CD4-positive, alpha-beta memory T cell (primary cell): ENCODE measurements around the gene PRRC2B. TPM values are rescaled to one million over a fixed set of nuclear protein-coding genes. Genes with fewer than 3 reads are reported as not detected.

ENCODE experiments used
- CTCF ChIA-PET: fragments of 350-600 bp; sonication (Branson Sonifier 250); formaldehyde crosslinking; loops from one replicate; lab custom pipeline; 2021; ENCODE audit warnings: inconsistent platforms; ENCODE audit not compliant: partially characterized antibody; lab: Charles Lee
- POLR2A ChIA-PET: fragments of 350-600 bp; sonication (Branson Sonifier 250); formaldehyde crosslinking; loops from one replicate; lab custom pipeline; 2021; ENCODE audit not compliant: partially characterized antibody; lab: Charles Lee
- DNase-seq, 5 donors: peaks; one replicate each; pipeline versions ENCODE4 v3.0.0 to v3.0.0-alpha.2; 2020 to 2022; ENCODE audit warnings: mixed read lengths in 1 of 5
- H3K27ac ChIP-seq: one replicate; pipeline ENCODE4 v1.7.0; 2013; ENCODE audit warnings: low read depth, low read length
- H3K27me3 ChIP-seq: 2 replicates; pipeline ENCODE4 v1.7.0; 2013; ENCODE audit warnings: mild to moderate bottlenecking, low read length, moderate library complexity; ENCODE audit not compliant: insufficient read depth
- H3K36me3 ChIP-seq: 2 replicates; pipeline ENCODE4 v1.7.0; 2013; ENCODE audit warnings: mild to moderate bottlenecking, low read length, moderate library complexity; ENCODE audit not compliant: insufficient read depth
- H3K4me1 ChIP-seq: 2 replicates; pipeline ENCODE4 v1.7.0; 2013; ENCODE audit warnings: mild to moderate bottlenecking, low read length, moderate library complexity; ENCODE audit not compliant: insufficient read depth
- H3K4me3 ChIP-seq, 2 donors: one replicate each; pipeline ENCODE4 v1.7.0; 2013; ENCODE audit warnings: low read length in 2 of 2, mild to moderate bottlenecking in 1 of 2
- H3K9me3 ChIP-seq, 2 donors: one replicate each; pipeline ENCODE4 v1.7.0; 2013; ENCODE audit warnings: low read length in 2 of 2, control low read depth in 1 of 2; ENCODE audit not compliant: control insufficient read depth in 1 of 2
- H3K27ac Mint-ChIP-seq, 7 donors: one replicate each; pipeline ENCODE4 v1.8.0; 2020 to 2021; ENCODE audit warnings: mixed read lengths in 7 of 7, mild to moderate bottlenecking in 6 of 7, inconsistent platforms in 3 of 7, moderate library complexity in 3 of 7
- H3K27me3 Mint-ChIP-seq, 2 donors: one replicate each; pipeline ENCODE4 v1.8.0; 2020 to 2021; ENCODE audit warnings: mixed read lengths in 2 of 2
- H3K36me3 Mint-ChIP-seq, 2 donors: one replicate each; pipeline ENCODE4 v1.8.0; 2020 to 2021; ENCODE audit warnings: mixed read lengths in 2 of 2, inconsistent platforms in 1 of 2, mild to moderate bottlenecking in 1 of 2
- H3K4me1 Mint-ChIP-seq, 4 donors: one replicate each; pipeline ENCODE4 v1.8.0; 2020 to 2021; ENCODE audit warnings: mixed read lengths in 4 of 4, mild to moderate bottlenecking in 1 of 4
- H3K4me3 Mint-ChIP-seq, 8 donors: one replicate each; pipeline ENCODE4 v1.8.0; 2020 to 2021; ENCODE audit warnings: mixed read lengths in 8 of 8, mild to moderate bottlenecking in 7 of 8, moderate library complexity in 6 of 8, inconsistent platforms in 3 of 8
- H3K9me3 Mint-ChIP-seq, 8 donors: one replicate each; pipeline ENCODE4 v1.8.0; 2020 to 2021; ENCODE audit warnings: mixed read lengths in 8 of 8, mild to moderate bottlenecking in 5 of 8, inconsistent platforms in 3 of 8, moderate library complexity in 1 of 8
- intact Hi-C: fragments of 100-400 bp; cut with micrococcal nuclease; formaldehyde crosslinking; loops from one replicate; pipeline ENCODE4 v1.15.1; 2023
- polyA plus RNA-seq, 2 donors: library from polyadenylated mRNA; unstranded; fragments of 300-500 nt; fragmentation: Illumina TruSeq; gene quantifications; one replicate each; pipeline ENCODE4 v1.2.3, GENCODE V29; 2021
- total RNA-seq, 2 experiments: library from RNA; stranded (reverse); gene quantifications; one replicate each; pipeline ENCODE4 v1.2.3, GENCODE V29; 2021

PRRC2B gene
- total and polyA plus RNA-seq, 4 experiments from 2014 or later = 2.7 to 343 (median 191) TPM

DNA sequence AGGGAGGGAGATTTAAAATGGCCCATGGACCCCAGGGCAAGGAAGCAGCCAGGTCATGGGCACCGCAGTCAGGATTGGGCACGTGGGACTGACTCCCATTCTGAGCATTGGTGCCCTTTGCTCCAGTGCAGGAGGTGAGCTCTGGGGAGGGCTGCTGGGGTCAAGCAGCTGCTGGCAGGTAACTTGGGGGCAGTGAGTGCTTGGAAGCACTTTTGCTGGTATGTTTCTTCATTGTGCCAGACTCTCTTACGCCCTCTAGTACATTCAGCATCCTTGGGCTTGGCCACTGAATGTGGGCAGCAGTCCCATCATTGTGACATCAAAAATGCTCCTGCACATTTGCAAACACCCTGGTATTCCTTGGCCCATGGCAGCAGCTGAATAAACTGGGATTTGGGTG is 32.7 kb downstream of the PRRC2B start:
- H3K9me3 ChIP-seq = no peaks in the 10 kb centered on the region
- Mint-ChIP-seq H3K4me3 (peak overlapping the region in 2 of 8 donors; percentile 10 to 38), H3K36me3 (peaks cover 8 to 25% of the 10 kb centered on the region in 2 donors), H3K27ac (peak overlapping the region in 3 of 7 donors; percentile 23 to 30 (median 25)), H3K27me3 (no peaks in the 10 kb centered on the region), H3K9me3 (peaks cover 0 to 1% (median 0%) of the 10 kb centered on the region in 8 donors), H3K4me1 (peaks cover 42 to 73% (median 50%) of the 10 kb centered on the region in 4 donors)
- CTCF ChIA-PET = interaction anchor here (1.2 to 1.7 kb wide), 2 partner anchors 14 to 77 kb away, joined by 3 to 4 read pairs; no protein-coding TSS in a partner anchor
- H3K36me3 ChIP-seq = peaks cover 17% of the 10 kb centered on the region
- no peak for DNase-seq
- H3K4me3 ChIP-seq = no peak overlapping the region
- no peaks in the 10 kb centered on the region for H3K27me3 ChIP-seq
- POLR2A ChIA-PET = interaction anchor here (1.5 kb wide), 1 partner anchor 54 kb away, joined by 3 read pairs; no protein-coding TSS in a partner anchor
- H3K4me1 ChIP-seq = peaks cover 61% of the 10 kb centered on the region
- H3K27ac ChIP-seq = no peak overlapping the region
- intact Hi-C loops = loop anchor here (5.0 kb wide), 1 partner anchor 34 kb away; the partner anchor contains the start of gene PRRC2B

DNA sequence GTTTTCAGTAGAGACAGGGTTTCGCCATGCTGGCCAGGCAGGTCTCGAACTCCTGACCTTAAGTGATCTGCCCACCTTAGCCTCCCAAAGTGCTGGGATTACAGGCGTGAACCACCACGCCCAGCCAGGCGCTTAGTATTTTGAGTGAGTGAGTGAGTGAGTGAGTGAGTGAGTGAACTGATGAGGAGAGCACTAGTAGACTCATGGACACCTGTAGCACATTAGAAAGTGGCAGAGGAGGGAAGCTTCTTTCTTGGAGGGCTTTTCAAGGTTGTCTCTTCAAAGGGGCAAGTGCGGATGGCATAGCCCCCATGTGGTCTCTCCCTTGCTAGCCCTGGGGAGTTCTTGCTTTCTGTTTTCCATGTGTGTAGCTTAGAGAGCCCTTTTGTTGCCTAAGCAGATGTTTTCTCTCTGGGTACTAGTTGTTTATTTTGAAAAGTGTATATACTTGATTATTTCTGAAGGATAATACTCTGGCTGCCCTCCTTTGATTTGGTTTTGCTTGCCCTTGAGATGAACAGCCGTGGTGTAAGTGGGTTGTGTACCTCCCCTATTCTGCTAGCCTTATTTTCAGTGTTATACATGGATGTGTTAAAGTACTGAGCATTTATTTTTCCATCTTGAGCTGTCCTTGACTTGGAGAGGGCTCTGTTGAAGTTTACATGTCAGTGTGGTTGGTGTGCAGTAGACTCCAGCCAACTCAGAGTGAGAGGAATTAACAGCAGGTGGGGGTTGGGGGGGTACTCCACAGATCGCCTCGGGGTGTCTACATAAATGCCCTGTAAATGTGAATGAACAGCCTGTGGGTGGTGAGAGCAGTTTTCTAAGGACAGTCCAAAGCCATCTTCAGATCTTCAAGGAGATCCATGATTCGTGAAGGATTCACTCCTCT is 35.5 kb downstream of the PRRC2B start:
- Mint-ChIP-seq H3K4me3 (peak overlapping the region in 3 of 8 donors; percentile 15 to 49 (median 31)), H3K9me3 (peaks cover 0 to 1% (median 0%) of the 10 kb centered on the region in 8 donors), H3K36me3 (peaks cover 18 to 42% of the 10 kb centered on the region in 2 donors), H3K27ac (peak overlapping the region in 6 of 7 donors; percentile 23 to 80 (median 72)), H3K4me1 (peaks cover 29 to 55% (median 34%) of the 10 kb centered on the region in 4 donors), H3K27me3 (no peaks in the 10 kb centered on the region)
- Histone ChIP-seq H3K4me1 (peaks cover 35% of the 10 kb centered on the region), H3K9me3 (no peaks in the 10 kb centered on the region), H3K4me3 (no peak overlapping the region), H3K27me3 (no peaks in the 10 kb centered on the region), H3K27ac (no peak overlapping the region), H3K36me3 (peaks cover 35% of the 10 kb centered on the region)
- intact Hi-C loops = loop anchor here (5.0 kb wide), 1 partner anchor 37 kb away; the partner anchor contains the start of gene PRRC2B
- CTCF ChIA-PET = interaction anchor here (1.2 to 2.0 kb wide), 3 partner anchors 18 to 79 kb away, joined by 3 to 6 read pairs (median 5); no protein-coding TSS in a partner anchor
- no peak for DNase-seq
- POLR2A ChIA-PET = interaction anchor here (0.9 to 2.2 kb wide), 3 partner anchors 16 to 56 kb away, joined by 3 to 7 read pairs (median 3); no protein-coding TSS in a partner anchor

DNA sequence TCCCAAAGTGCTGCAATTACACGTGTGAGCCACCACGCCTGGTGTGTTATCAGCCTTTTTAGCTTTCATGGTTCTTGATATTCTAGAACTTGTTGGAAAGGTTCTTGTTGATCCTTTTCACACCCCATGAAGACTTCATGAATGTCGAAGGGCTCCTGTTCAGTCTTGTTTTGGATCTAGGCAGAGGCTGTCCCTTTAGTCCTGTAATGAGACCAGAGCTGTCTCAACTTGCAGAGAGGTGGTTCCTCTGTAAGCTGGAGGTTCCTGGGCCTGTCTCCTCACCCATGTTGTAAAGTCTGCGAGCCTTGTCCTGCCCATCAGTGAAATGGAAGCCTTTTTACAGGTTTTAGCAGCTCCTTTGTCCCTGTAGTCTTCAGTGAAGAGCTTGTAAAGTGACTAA is 38.2 kb downstream of the PRRC2B start:
- Histone ChIP-seq H3K9me3 (no peaks in the 10 kb centered on the region), H3K4me3 (no peak overlapping the region), H3K36me3 (peaks cover 43% of the 10 kb centered on the region), H3K27me3 (no peaks in the 10 kb centered on the region), H3K4me1 (peaks cover 20% of the 10 kb centered on the region), H3K27ac (no peak overlapping the region)
- POLR2A ChIA-PET = interaction anchor here (0.8 to 1.2 kb wide), 2 partner anchors 14 to 34 kb away, joined by 3 read pairs; no protein-coding TSS in a partner anchor
- no peak overlapping the region for H3K4me3 Mint-ChIP-seq
- CTCF ChIA-PET = interaction anchor here (0.6 to 2.0 kb wide), 2 partner anchors 32 to 82 kb away, joined by 3 to 8 read pairs; no protein-coding TSS in a partner anchor
- peaks cover 0 to 1% (median 0%) of the 10 kb centered on the region in 8 donors for H3K9me3 Mint-ChIP-seq
- intact Hi-C loops = no loop called here
- H3K4me1 Mint-ChIP-seq = peaks cover 21 to 35% (median 25%) of the 10 kb centered on the region in 4 donors
- no peak for DNase-seq
- H3K27ac Mint-ChIP-seq = no peak overlapping the region
- H3K36me3 Mint-ChIP-seq = peaks cover 31 to 61% of the 10 kb centered on the region in 2 donors
- no peaks in the 10 kb centered on the region for H3K27me3 Mint-ChIP-seq

DNA sequence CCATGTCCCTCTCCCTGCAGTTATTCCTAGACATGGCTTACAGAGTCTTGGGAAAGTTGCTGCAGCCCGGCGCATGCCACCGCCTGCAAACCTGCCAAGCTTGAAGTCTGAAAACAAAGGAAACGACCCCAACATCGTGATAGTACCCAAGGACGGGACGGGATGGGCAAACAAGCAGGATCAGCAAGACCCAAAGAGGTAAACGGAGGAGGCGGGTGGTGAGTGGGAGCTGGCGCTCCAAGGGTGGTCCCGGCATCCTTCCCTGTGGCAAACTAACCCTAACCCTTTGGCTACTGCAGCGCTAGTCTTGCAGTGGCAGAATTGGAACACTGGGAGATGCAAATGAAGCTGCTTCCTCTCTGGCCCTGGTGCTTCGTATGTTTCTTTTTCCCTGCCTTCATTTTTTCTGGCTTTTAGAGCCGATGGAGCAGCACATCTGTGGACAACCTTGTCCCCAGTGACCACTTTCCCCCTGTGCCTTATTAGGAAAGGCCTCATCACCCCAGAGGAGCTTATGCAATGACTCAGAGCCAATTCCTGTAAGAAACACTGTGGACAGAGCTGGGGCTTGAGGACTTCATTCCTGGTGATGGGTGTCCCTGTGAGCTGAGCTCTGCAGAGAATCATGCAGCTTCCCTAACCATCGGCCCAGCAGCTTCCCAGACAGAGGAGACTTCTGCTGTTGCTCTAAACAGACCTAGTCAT is 38.9 kb downstream of the PRRC2B start:
- no peak for DNase-seq
- peaks cover 50% of the 10 kb centered on the region for H3K36me3 ChIP-seq
- intact Hi-C loops = no loop called here
- peaks cover 37 to 67% of the 10 kb centered on the region in 2 donors for H3K36me3 Mint-ChIP-seq
- H3K27me3 Mint-ChIP-seq = no peaks in the 10 kb centered on the region
- H3K9me3 ChIP-seq = no peaks in the 10 kb centered on the region
- H3K4me1 Mint-ChIP-seq = peaks cover 16 to 28% (median 19%) of the 10 kb centered on the region in 4 donors
- ChIA-PET CTCF (interaction anchor here (0.6 to 2.0 kb wide), 2 partner anchors 31 to 83 kb away, joined by 3 to 8 read pairs; no protein-coding TSS in a partner anchor), POLR2A (interaction anchor here (0.8 to 1.4 kb wide), 3 partner anchors 14 to 35 kb away, joined by 3 to 4 read pairs (median 3); no protein-coding TSS in a partner anchor)
- no peak overlapping the region for H3K27ac ChIP-seq
- H3K4me3 Mint-ChIP-seq = peak overlapping the region in 1 of 8 donors; percentile 70
- no peaks in the 10 kb centered on the region for H3K27me3 ChIP-seq
- H3K27ac Mint-ChIP-seq = peak overlapping the region in 4 of 7 donors; percentile 61 to 79 (median 70)
- H3K9me3 Mint-ChIP-seq = peaks cover 0 to 1% (median 0%) of the 10 kb centered on the region in 8 donors
- H3K4me1 ChIP-seq = peaks cover 20% of the 10 kb centered on the region
- no peak overlapping the region for H3K4me3 ChIP-seq

DNA sequence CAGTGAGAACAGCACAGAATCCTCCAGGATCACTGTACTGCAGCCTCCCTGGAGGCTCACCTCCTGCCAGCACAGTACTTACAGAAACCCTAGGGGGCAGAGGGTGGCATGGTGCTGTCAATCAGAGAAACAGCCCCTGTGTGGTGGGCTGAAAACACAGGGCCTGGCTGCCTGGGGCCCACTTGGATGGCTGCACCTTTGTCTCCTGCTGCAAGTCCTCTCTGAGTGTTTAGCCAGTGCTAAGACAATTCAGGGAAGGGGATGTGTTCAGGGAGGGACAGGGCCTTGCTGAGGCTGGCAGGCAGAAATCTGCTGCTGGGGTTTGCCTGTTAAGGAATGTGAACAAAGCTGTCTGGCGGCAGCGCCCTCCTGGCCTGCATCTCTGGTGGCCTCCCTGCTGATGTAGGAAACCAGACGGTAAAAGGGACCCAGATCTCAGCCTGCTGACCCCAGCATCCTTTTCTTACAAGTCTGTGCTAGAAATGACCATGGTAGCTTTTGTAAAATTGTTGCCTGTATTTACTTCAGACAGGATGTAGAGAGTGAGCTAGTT is 39.5 kb downstream of the PRRC2B start:
- H3K36me3 ChIP-seq = peaks cover 56% of the 10 kb centered on the region
- no peak for DNase-seq
- no peaks in the 10 kb centered on the region for H3K27me3 ChIP-seq
- Mint-ChIP-seq H3K27me3 (no peaks in the 10 kb centered on the region), H3K4me3 (no peak overlapping the region), H3K36me3 (peaks cover 42 to 73% of the 10 kb centered on the region in 2 donors), H3K4me1 (peaks cover 19 to 23% (median 21%) of the 10 kb centered on the region in 4 donors), H3K27ac (peak overlapping the region in 1 of 7 donors; percentile 7), H3K9me3 (peaks cover 0 to 1% (median 0%) of the 10 kb centered on the region in 8 donors)
- H3K4me3 ChIP-seq = no peak overlapping the region
- peaks cover 18% of the 10 kb centered on the region for H3K4me1 ChIP-seq
- intact Hi-C loops = no loop called here
- ChIA-PET CTCF (interaction anchor here (2.0 kb wide), 1 partner anchor 83 kb away, joined by 8 read pairs; no protein-coding TSS in a partner anchor), POLR2A (interaction anchor here (1.2 to 1.4 kb wide), 3 partner anchors 15 to 60 kb away, joined by 3 to 4 read pairs (median 4); no protein-coding TSS in a partner anchor)
- H3K27ac ChIP-seq = no peak overlapping the region
- no peaks in the 10 kb centered on the region for H3K9me3 ChIP-seq

DNA sequence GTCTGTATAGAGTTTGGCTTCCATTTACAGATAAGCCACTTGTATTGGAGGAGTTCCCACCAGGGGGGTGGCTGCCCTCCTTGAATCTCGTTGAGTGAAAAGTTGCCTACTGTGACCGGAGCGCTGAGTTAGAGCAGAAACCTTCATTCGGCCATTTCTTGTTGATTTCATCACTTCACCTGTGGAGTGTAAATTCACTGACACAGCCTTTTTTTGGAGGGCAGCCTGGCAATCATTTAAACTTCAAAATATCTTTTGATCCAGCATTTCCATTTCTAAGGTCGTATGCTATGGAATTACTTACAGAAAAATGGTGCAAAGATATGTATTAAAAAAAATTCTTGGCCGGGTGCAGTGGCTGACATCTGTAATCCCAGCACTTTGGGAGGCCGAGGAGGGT is 40.8 kb downstream of the PRRC2B start:
- H3K4me3 Mint-ChIP-seq = no peak overlapping the region
- CTCF ChIA-PET = no interaction called here
- intact Hi-C loops = no loop called here

More for the DNA sequence above, 40.8 kb downstream of the PRRC2B start:
- H3K27me3 Mint-ChIP-seq = no peaks in the 10 kb centered on the region
- H3K9me3 Mint-ChIP-seq = peaks cover 0 to 1% (median 0%) of the 10 kb centered on the region in 8 donors
- peaks cover 69% of the 10 kb centered on the region for H3K36me3 ChIP-seq
- peaks cover 5% of the 10 kb centered on the region for H3K4me1 ChIP-seq
- POLR2A ChIA-PET = interaction anchor here (1.2 kb wide), 1 partner anchor 62 kb away, joined by 4 read pairs; no protein-coding TSS in a partner anchor
- peaks cover 10 to 19% (median 12%) of the 10 kb centered on the region in 4 donors for H3K4me1 Mint-ChIP-seq
- H3K27ac ChIP-seq = no peak overlapping the region
- H3K27ac Mint-ChIP-seq = peak overlapping the region in 1 of 7 donors; percentile 66
- DNase-seq = no peak
- H3K9me3 ChIP-seq = no peaks in the 10 kb centered on the region
- peaks cover 51 to 82% of the 10 kb centered on the region in 2 donors for H3K36me3 Mint-ChIP-seq
- H3K27me3 ChIP-seq = no peaks in the 10 kb centered on the region
- H3K4me3 ChIP-seq = no peak overlapping the region
